PFSK-1 (cell line): ENCODE measurements around the gene MAP4K5.

Source experiments
- FOXP2 ChIP-seq: optimal IDR thresholded peaks from 2 replicates; pipeline ENCODE3; 2011; ENCODE audit warnings: borderline replicate concordance, control low read depth, inconsistent platforms; ENCODE audit not compliant: insufficient read depth; ENCODE audit errors: extremely low read length, extremely low read depth
- POLR2AphosphoS5 ChIP-seq: IDR thresholded peaks from 2 replicates; pipeline ENCODE4 v1.6.1; 2012; ENCODE audit warnings: low read depth, mild to moderate bottlenecking, control low read depth, low read length, moderate library complexity
- SIN3A ChIP-seq: IDR thresholded peaks from 2 replicates; pipeline ENCODE4 v1.6.1; 2012; ENCODE audit warnings: mild to moderate bottlenecking, low read length, moderate library complexity, borderline replicate concordance; ENCODE audit not compliant: insufficient read depth
- TAF1 ChIP-seq: IDR thresholded peaks from 2 replicates; pipeline ENCODE4 v1.6.1; 2012; ENCODE audit warnings: low read length, control low read depth, borderline replicate concordance; ENCODE audit not compliant: insufficient read depth
- TF ChIP-seq, protein P1 (sequence below), 2 experiments: IDR thresholded peaks; 2 replicates each; pipeline versions ENCODE4 v1.6.1 to v1.8.0; 2011 to 2012; ENCODE audit warnings: low read depth in 2 of 2, low read length in 2 of 2, control low read depth in 1 of 2, inconsistent platforms in 1 of 2, mild to moderate bottlenecking in 1 of 2, moderate library complexity in 1 of 2; ENCODE audit not compliant: insufficient read depth in 1 of 2

Gene MAP4K5

DNA sequence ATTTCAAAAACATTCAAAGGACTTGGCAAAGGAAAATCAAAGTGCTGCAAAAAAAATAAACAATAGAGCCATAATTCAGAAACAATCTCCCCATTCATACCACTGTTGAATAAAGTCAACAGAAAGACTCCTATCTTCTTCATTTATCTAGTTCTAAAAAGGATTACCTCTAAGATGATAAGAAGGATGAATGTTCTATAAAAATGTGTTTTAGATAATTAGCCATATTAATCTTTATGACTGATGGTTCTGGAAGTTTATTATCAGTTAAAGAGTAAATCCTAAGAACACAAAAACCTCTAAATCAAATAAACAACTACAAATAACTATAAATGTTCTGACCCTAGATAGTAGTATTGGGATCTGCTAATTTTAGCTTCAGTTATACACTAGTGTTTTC is 97.8 kb downstream of the MAP4K5 start:
- no peak for TF ChIP-seq FOXP2
- TF ChIP-seq, protein P1, sequence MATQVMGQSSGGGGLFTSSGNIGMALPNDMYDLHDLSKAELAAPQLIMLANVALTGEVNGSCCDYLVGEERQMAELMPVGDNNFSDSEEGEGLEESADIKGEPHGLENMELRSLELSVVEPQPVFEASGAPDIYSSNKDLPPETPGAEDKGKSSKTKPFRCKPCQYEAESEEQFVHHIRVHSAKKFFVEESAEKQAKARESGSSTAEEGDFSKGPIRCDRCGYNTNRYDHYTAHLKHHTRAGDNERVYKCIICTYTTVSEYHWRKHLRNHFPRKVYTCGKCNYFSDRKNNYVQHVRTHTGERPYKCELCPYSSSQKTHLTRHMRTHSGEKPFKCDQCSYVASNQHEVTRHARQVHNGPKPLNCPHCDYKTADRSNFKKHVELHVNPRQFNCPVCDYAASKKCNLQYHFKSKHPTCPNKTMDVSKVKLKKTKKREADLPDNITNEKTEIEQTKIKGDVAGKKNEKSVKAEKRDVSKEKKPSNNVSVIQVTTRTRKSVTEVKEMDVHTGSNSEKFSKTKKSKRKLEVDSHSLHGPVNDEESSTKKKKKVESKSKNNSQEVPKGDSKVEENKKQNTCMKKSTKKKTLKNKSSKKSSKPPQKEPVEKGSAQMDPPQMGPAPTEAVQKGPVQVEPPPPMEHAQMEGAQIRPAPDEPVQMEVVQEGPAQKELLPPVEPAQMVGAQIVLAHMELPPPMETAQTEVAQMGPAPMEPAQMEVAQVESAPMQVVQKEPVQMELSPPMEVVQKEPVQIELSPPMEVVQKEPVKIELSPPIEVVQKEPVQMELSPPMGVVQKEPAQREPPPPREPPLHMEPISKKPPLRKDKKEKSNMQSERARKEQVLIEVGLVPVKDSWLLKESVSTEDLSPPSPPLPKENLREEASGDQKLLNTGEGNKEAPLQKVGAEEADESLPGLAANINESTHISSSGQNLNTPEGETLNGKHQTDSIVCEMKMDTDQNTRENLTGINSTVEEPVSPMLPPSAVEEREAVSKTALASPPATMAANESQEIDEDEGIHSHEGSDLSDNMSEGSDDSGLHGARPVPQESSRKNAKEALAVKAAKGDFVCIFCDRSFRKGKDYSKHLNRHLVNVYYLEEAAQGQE (IDR thresholded peaks at IDR 0.05; ENCODE audit: insufficient read depth in 1 of 2, low read depth in 2 of 2, low read length in 2 of 2): no peak
- TF ChIP-seq SIN3A: no peak
- no peak for TF ChIP-seq POLR2AphosphoS5

DNA sequence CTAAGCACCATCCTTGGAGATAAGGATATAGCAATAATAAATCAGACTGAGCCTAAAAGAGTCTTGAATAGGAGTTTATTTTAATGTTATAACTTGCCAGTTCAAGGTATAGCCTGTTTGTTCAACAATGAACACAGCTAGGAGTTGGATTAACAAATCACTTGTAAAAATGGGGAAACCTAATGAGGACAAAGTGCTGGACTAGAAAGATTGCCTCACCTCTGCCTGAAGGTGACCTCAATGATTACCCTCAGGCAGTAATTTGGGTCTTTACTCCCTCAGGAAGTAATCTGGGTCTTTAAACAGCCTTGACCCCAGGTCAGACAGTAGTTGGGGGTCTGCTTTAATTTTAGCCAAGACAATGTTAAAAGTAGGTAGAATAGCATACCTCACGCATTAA is 100.2 kb downstream of the MAP4K5 start:
- no peak for TF ChIP-seq TAF1

DNA sequence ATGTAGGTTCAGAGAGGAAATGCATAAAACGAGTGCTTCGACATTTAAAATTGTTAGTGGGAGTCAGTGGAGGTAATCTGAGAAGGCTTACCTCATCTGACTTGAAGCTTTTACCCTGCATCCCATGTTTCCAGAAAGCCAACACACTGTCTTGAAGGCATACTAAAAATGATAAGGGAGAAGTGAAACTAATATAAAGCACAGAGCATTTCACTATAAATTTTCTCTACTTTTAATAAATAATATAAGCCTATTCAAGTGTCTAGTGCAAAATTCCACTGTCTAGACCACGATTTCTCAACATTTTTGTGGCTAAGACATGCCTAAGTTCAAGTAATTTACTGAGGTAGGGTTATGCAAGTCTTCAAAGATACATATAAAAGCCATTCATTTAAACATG is 106.6 kb downstream of the MAP4K5 start:
- no peak for TF ChIP-seq SIN3A
- no peak for TF ChIP-seq FOXP2
- TF ChIP-seq, protein P1 (IDR thresholded peaks at IDR 0.05; ENCODE audit: insufficient read depth in 1 of 2, low read depth in 2 of 2, low read length in 2 of 2): no peak
- TF ChIP-seq TAF1: no peak
- no peak for TF ChIP-seq POLR2AphosphoS5

DNA sequence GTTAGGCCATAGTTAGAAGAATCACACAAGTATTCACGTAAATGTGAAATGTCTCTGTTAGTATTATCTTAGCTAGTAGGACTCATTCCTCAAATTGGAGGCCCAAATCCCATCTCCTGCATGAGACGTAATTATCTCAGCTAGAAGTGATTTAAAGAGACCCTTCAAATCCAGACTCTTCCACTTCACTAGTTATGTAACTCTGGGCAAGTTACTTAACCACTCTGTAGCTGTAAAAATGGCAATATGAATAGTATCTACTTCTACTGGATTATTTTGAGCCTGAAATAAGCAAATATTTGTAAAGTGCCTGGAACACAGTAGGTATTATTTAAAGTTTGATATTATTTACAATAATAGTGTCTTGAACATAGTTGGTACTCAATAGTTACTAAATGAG is 107.3 kb downstream of the MAP4K5 start:
- no peak for TF ChIP-seq SIN3A
- no peak for TF ChIP-seq FOXP2
- TF ChIP-seq, protein P1 (IDR thresholded peaks at IDR 0.05; ENCODE audit: insufficient read depth in 1 of 2, low read depth in 2 of 2, low read length in 2 of 2): no peak
- no peak for TF ChIP-seq TAF1
- TF ChIP-seq POLR2AphosphoS5: no peak

DNA sequence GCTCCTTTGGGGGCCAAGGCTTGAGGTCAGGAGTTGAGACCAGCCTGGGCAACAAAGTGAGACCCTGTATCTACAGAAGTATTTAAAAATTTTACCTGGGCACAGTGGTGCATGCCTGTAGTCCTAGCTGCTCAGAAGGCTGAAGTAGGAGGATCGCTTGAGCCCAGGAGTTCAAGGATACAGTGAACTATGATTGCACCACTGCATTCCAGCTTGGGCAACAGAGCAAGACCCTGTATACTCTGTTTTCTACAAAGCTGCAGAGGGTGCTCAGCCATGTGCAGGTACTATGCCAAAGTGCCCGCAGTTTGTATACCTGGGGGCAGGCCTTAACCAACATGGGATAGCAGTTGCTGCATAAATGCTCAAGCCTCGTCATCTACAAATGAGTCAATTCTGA is 108.8 kb downstream of the MAP4K5 start:
- no peak for TF ChIP-seq TAF1
- no peak for TF ChIP-seq SIN3A
- TF ChIP-seq POLR2AphosphoS5: no peak
- TF ChIP-seq FOXP2: no peak

DNA sequence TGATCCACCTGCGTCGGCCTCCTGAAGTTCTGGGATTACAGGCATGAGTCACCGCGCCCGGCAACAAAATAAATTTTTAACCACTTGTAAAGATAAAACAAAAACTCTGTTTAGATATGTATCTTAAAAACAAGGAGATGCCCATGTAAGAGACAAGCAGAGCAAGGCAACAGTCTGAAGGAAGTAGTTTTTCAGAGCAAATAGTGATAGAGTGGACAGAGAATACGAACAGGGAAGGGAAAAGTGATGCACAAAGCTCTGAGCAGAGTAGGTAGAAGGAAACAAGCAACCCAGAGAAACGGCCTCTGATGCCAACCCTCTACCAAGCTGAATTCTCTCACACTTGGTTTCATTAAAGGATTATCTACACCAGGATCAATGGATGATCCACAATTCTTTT is 110.9 kb downstream of the MAP4K5 start:
- TF ChIP-seq SIN3A (no peak), POLR2AphosphoS5 (no peak), FOXP2 (no peak), TAF1 (no peak)
- TF ChIP-seq, protein P1 (IDR thresholded peaks at IDR 0.05; ENCODE audit: insufficient read depth in 1 of 2, low read depth in 2 of 2, low read length in 2 of 2): no peak
